CD4-positive, CD25-positive, alpha-beta regulatory T cell (primary cell): Measurements from ENCODE around the gene SMIM26. TPM values are rescaled to one million over a fixed set of nuclear protein-coding genes. Genes with fewer than 3 reads are reported as not detected.
"Not testable (repeated sequence)": the region's sequence is repeated elsewhere in the genome, so short reads cannot be mapped to it uniquely, and the experiment has no call there.

Experiments used
- ATAC-seq, 2 donors: fragments of 150-1000 bp; cut with Tn5 transposase; one replicate each; pipeline ENCODE4 v1.10.0; 2021; ENCODE audit warnings: low read depth in 2 of 2, moderate number of reproducible peaks in 2 of 2, moderate library complexity in 1 of 2
- DNase-seq, 3 donors: peaks; one replicate each; pipeline versions ENCODE4 v3.0.0 to v3.0.0-alpha.2; 2012 to 2022; ENCODE audit warnings: mixed read lengths in 1 of 3
- H3K27ac ChIP-seq: one replicate; pipeline ENCODE4 v1.7.0; 2013; ENCODE audit warnings: mild to moderate bottlenecking, low read length; ENCODE audit not compliant: insufficient read depth, poor library complexity, severe bottlenecking
- H3K27me3 ChIP-seq: one replicate; pipeline ENCODE4 v1.7.0; 2013; ENCODE audit warnings: low read length; ENCODE audit not compliant: control insufficient read depth, insufficient read depth
- H3K36me3 ChIP-seq: one replicate; pipeline ENCODE4 v1.7.0; 2013; ENCODE audit warnings: mild to moderate bottlenecking, low read length, moderate library complexity; ENCODE audit not compliant: control insufficient read depth, insufficient read depth
- H3K4me1 ChIP-seq: 2 replicates; pipeline ENCODE4 v1.7.0; 2013; ENCODE audit warnings: mild to moderate bottlenecking, low read length; ENCODE audit not compliant: insufficient read depth, control insufficient read depth, poor library complexity, severe bottlenecking
- H3K4me3 ChIP-seq: one replicate; pipeline ENCODE4 v1.7.0; 2013; ENCODE audit warnings: low read depth, mild to moderate bottlenecking, low read length, moderate library complexity
- H3K9me3 ChIP-seq, 2 experiments: 1 replicate in 1 of 2; 2 replicates in 1 of 2; pipeline ENCODE4 v1.7.0; 2013; ENCODE audit warnings: low read length in 2 of 2, mild to moderate bottlenecking in 1 of 2, moderate library complexity in 1 of 2; ENCODE audit not compliant: control insufficient read depth in 2 of 2
- H3K27ac Mint-ChIP-seq, 3 donors: one replicate each; pipeline ENCODE4 v1.8.0; 2020 to 2022; ENCODE audit warnings: mild to moderate bottlenecking in 3 of 3, mixed read lengths in 3 of 3, moderate library complexity in 2 of 3
- H3K27me3 Mint-ChIP-seq: one replicate; pipeline ENCODE4 v1.8.0; 2022; ENCODE audit warnings: mild to moderate bottlenecking, mixed read lengths
- H3K36me3 Mint-ChIP-seq: one replicate; pipeline ENCODE4 v1.8.0; 2020; ENCODE audit warnings: mixed read lengths
- H3K4me1 Mint-ChIP-seq, 4 donors: one replicate each; pipeline ENCODE4 v1.8.0; 2020 to 2022; ENCODE audit warnings: mixed read lengths in 4 of 4, mild to moderate bottlenecking in 1 of 4
- H3K4me3 Mint-ChIP-seq, 4 donors: one replicate each; pipeline ENCODE4 v1.8.0; 2020 to 2022; ENCODE audit warnings: mild to moderate bottlenecking in 4 of 4, mixed read lengths in 4 of 4, moderate library complexity in 3 of 4
- H3K9me3 Mint-ChIP-seq, 7 donors: one replicate each; pipeline ENCODE4 v1.8.0; 2020 to 2022; ENCODE audit warnings: mixed read lengths in 7 of 7, mild to moderate bottlenecking in 3 of 7, moderate library complexity in 2 of 7
- polyA plus RNA-seq, 4 donors: library from polyadenylated mRNA; unstranded; fragments of 300-500 nt; fragmentation: Illumina TruSeq; gene quantifications; one replicate each; pipeline ENCODE4 v1.2.3, GENCODE V29; 2021
- total RNA-seq: library from RNA; stranded (reverse); gene quantifications from one replicate; pipeline ENCODE4 v1.2.3, GENCODE V29; 2022

SMIM26 gene, protein sequence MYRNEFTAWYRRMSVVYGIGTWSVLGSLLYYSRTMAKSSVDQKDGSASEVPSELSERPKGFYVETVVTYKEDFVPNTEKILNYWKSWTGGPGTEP
- 46.0 TPM for total RNA-seq
- 100 to 1,000 TPM; 210 to 255 (median 244) TPM for polyA plus RNA-seq

DNA sequence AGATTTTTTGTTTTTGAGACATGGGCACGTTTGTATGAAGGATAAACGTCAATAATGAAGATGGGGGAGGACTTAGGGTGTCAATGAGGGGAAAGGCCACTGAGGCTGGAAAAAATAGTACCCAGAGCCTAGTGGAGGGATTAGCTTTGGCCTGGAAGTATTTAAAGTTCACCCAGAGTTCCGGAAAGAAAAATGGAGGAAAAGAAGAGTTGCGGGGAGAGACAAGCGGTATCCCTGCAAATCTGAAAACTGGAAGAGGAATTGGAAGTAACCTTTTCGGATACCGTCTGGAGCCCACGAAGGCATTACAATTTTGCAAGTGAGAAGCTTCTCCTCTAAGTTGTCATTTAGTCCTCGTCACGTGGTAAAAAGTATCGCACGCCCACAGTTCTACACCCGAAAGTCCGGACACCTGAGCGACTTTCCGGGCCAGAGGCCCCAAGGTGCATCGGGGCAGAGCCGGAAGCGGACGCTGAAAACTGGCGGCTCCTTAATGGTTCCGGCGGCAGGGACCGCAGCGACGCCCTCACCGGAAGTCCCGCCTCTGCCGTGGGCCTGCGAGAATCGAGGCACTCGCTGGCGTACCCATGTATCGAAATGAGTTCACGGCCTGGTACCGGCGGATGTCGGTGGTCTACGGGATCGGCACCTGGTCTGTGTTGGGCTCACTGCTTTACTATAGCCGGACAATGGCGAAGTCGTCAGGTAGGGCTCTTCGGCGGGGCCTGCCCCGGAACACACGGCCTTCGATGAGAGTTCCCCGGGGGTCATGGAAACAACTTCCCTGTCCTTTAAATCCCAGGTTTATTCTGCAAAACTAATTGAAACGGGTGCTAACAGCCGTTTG lies at the start of gene SMIM26:
SMIM26 (plus strand) TSS at position 541 of the 847 bp plus-strand sequence; CDS start at position 588, 47 bp downstream.
- peaks cover 23% of the 10 kb centered on the region for H3K36me3 ChIP-seq
- H3K27me3 ChIP-seq = no peaks in the 10 kb centered on the region
- H3K36me3 Mint-ChIP-seq = peaks cover 27% of the 10 kb centered on the region
- H3K27ac ChIP-seq = peak within 1 kb of the TSS; percentile 91
- peaks cover 0 to 2% (median 0%) of the 10 kb centered on the region in 7 donors for H3K9me3 Mint-ChIP-seq
- DNase-seq (peak; percentile 85 to 97 (median 93)), ATAC-seq (peak; percentile 99)
- peak within 1 kb of the TSS; percentile 100 for H3K27ac Mint-ChIP-seq
- peaks cover 17% of the 10 kb centered on the region for H3K4me1 ChIP-seq
- H3K4me3 ChIP-seq = peak within 1 kb of the TSS; percentile 98
- peak within 1 kb of the TSS; percentile 86 to 99 (median 96) for H3K4me3 Mint-ChIP-seq
- no peaks in the 10 kb centered on the region for H3K27me3 Mint-ChIP-seq
- no peaks in the 10 kb centered on the region for H3K9me3 ChIP-seq
- peaks cover 10 to 28% (median 16%) of the 10 kb centered on the region in 4 donors for H3K4me1 Mint-ChIP-seq

DNA sequence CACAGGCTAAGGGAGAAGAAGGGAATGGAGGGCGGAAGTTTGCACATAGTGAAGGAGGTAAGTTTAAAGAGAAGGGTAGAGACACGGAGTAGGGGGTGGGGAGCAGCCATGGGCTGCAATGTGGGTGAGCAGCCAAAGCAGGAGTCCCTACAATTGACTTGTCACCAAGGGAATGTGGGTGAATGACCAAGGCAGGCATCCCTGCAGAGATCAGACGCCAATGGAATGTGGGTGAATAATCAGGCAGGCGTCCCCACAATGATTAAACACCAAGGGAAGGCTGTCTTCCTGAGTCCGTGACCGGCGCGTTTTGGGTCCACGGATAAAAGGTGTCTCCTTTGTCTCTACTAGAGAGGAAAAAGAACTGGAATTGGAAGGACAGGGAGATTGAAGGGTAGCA lies 45.2 kb upstream of the SMIM26 start:
- not testable (repeated sequence) for H3K4me3 Mint-ChIP-seq, H3K9me3 Mint-ChIP-seq, H3K9me3 ChIP-seq, H3K4me3 ChIP-seq, ATAC-seq, H3K27me3 Mint-ChIP-seq, H3K27ac ChIP-seq, H3K27me3 ChIP-seq, DNase-seq, H3K4me1 Mint-ChIP-seq, H3K4me1 ChIP-seq
- peaks cover 34% of the 10 kb centered on the region for H3K36me3 ChIP-seq
- H3K27ac Mint-ChIP-seq = peak overlapping the region in 1 of 3 donors; percentile 46
- H3K36me3 Mint-ChIP-seq = peaks cover 22% of the 10 kb centered on the region

DNA sequence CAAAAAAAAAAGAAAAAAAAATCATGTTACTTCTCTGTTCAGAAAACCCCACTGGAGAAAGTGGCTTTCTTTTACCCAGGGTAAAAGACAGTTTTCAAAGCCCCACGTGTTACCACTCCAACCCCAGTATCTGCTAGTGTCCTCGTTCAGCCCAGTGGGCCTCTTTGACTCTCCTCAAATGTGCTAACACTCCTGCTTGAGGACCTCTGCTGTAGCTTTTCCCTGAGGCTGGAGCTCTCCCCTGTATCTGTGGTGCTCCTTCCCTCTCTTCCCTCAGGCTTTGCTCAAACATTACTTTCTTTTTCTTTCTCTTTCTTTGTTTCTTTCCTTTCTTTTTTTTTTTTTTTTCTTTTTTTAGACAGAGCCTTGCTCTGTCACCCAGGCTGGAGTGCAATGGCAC lies 44.2 kb upstream of the SMIM26 start:
- no peaks in the 10 kb centered on the region for H3K9me3 Mint-ChIP-seq
- no peaks in the 10 kb centered on the region for H3K27me3 Mint-ChIP-seq
- Histone ChIP-seq H3K36me3 (peaks cover 44% of the 10 kb centered on the region), H3K4me3 (no peak overlapping the region), H3K27ac (no peak overlapping the region), H3K9me3 (no peaks in the 10 kb centered on the region), H3K27me3 (no peaks in the 10 kb centered on the region), H3K4me1 (no peaks in the 10 kb centered on the region)
- H3K36me3 Mint-ChIP-seq = peaks cover 27% of the 10 kb centered on the region
- no peaks in the 10 kb centered on the region for H3K4me1 Mint-ChIP-seq
- H3K27ac Mint-ChIP-seq = no peak overlapping the region
- ATAC-seq = no peak
- no peak for DNase-seq
- no peak overlapping the region for H3K4me3 Mint-ChIP-seq

DNA sequence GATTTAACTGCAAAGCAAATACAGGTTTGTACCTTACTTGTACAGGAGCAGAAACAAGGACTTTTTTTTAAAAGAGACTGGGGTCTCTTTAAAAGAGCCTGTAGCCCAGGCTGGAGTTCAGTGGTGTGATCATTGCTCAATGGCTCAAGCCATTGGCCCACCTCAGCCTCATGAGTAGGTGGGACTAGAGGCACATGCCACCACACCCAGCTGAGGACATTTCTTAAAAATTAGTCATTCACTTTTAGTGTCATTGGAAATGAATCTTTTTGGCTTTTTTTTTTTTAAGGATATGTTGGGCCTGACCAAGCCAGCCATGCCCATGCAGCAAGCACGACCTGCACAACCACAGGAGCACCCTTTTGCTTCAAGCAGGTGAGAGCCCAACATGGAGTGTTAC lies 42.6 kb upstream of the SMIM26 start:
- H3K36me3 ChIP-seq = peaks cover 59% of the 10 kb centered on the region
- no peaks in the 10 kb centered on the region for H3K9me3 Mint-ChIP-seq
- no peak for ATAC-seq
- H3K4me3 Mint-ChIP-seq = no peak overlapping the region
- H3K27me3 ChIP-seq = no peaks in the 10 kb centered on the region
- no peak for DNase-seq
- H3K27me3 Mint-ChIP-seq = no peaks in the 10 kb centered on the region
- H3K36me3 Mint-ChIP-seq = peaks cover 41% of the 10 kb centered on the region
- H3K9me3 ChIP-seq = no peaks in the 10 kb centered on the region
- no peak overlapping the region for H3K27ac ChIP-seq
- H3K4me1 Mint-ChIP-seq = no peaks in the 10 kb centered on the region
- no peak overlapping the region for H3K4me3 ChIP-seq
- peak overlapping the region in 1 of 3 donors; percentile 48 for H3K27ac Mint-ChIP-seq
- no peaks in the 10 kb centered on the region for H3K4me1 ChIP-seq

DNA sequence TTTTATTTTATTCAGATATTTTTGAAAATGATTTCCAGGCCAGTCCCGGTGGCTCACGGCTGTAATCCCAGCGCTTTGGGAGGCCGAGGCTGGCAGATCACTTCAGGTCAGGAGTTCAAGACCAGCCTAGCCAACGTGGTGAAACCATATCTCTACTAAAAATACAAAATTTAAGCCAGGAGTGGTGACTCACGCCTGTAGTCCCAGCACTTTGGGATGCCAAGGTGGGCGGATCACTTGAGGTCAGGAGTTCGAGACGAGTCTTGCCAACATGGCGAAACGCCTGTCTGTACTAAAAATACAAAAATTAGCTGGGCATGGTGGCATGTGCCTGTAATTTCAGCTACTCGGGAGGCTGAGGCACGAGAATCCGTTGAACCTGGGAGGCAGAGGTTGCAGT lies 40.5 kb upstream of the SMIM26 start:
- peaks cover 50% of the 10 kb centered on the region for H3K36me3 Mint-ChIP-seq
- H3K4me3 ChIP-seq, H3K27ac Mint-ChIP-seq, H3K27me3 ChIP-seq, DNase-seq, H3K4me3 Mint-ChIP-seq, ATAC-seq, H3K4me1 ChIP-seq, H3K4me1 Mint-ChIP-seq, H3K9me3 ChIP-seq, H3K27ac ChIP-seq, H3K9me3 Mint-ChIP-seq, H3K27me3 Mint-ChIP-seq: not testable (repeated sequence)
- peaks cover 74% of the 10 kb centered on the region for H3K36me3 ChIP-seq

DNA sequence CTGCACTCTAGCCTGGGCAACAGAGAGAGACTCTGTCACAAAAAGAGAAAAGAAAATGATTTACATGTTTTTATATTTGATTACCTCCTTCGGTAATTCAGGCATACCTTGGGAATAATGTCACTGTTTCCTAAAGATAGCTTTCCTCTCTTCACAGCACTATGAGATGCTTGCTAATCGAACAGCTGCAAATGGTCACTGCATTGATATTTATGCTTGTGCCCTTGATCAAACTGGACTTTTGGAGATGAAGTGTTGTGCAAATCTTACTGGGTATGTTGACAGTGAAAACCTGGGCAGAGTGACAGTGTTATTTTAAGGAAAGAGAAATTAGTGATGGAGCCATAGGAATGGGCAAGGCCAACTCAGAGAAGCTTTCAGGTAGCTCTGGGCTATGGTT lies 39.9 kb upstream of the SMIM26 start:
- Mint-ChIP-seq H3K27me3 (no peaks in the 10 kb centered on the region), H3K27ac (no peak overlapping the region), H3K4me1 (no peaks in the 10 kb centered on the region), H3K9me3 (no peaks in the 10 kb centered on the region), H3K4me3 (no peak overlapping the region), H3K36me3 (peaks cover 56% of the 10 kb centered on the region)
- ATAC-seq (no peak), DNase-seq (no peak)
- H3K36me3 ChIP-seq = peaks cover 80% of the 10 kb centered on the region
- H3K9me3 ChIP-seq = no peaks in the 10 kb centered on the region
- H3K27ac ChIP-seq = no peak overlapping the region
- H3K27me3 ChIP-seq = no peaks in the 10 kb centered on the region
- H3K4me1 ChIP-seq = no peaks in the 10 kb centered on the region
- no peak overlapping the region for H3K4me3 ChIP-seq

DNA sequence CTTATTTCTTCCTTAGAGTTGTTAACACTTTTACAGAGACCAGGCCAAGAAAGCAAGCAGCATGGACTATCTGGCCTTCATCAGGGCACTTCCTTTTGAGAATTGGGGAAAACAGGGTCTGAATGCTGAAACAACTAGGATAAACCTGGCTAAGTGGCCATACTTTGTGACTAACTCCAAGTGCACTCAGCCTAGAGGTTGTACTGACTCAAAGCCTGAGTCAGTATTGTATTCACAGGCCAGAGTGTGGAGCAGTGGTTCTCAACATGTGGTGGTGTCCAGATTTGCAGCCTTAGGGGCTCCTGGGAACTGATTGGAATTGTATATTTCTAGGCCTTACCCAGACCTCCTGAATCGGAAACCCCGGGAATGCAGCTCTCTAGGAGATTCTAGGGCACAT lies 39.4 kb upstream of the SMIM26 start:
- H3K4me3 ChIP-seq = no peak overlapping the region
- H3K27me3 ChIP-seq = no peaks in the 10 kb centered on the region
- H3K36me3 Mint-ChIP-seq = peaks cover 61% of the 10 kb centered on the region
- H3K27ac ChIP-seq = no peak overlapping the region
- H3K9me3 ChIP-seq = no peaks in the 10 kb centered on the region
- DNase-seq = no peak
- no peak for ATAC-seq
- H3K27ac Mint-ChIP-seq = no peak overlapping the region
- H3K4me1 ChIP-seq = no peaks in the 10 kb centered on the region
- peaks cover 85% of the 10 kb centered on the region for H3K36me3 ChIP-seq
- H3K27me3 Mint-ChIP-seq = no peaks in the 10 kb centered on the region
- H3K4me3 Mint-ChIP-seq = no peak overlapping the region
- no peaks in the 10 kb centered on the region for H3K4me1 Mint-ChIP-seq
- H3K9me3 Mint-ChIP-seq = no peaks in the 10 kb centered on the region

DNA sequence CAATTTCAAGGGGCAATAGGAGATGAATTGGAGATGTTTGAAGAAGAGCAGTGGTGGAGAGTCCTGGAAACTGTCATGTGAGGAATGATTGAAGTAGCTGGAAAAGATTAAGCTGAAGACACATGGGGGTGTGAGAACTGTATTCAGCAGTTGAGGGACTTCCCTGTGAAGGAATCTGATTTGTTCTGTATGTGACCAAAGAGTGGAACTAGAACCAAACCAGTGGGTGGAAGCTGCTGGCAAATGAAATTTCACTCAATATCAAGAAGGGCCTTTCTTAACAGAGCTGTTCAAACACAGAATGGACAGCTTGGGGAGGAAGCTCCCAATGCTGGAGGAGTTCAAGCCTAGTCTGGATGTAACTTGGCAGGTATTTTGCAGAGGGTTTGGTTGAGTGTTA lies 38.2 kb upstream of the SMIM26 start:
- Mint-ChIP-seq H3K9me3 (no peaks in the 10 kb centered on the region), H3K27me3 (no peaks in the 10 kb centered on the region), H3K4me1 (no peaks in the 10 kb centered on the region), H3K4me3 (peak overlapping the region in 1 of 4 donors; percentile 18), H3K27ac (peak overlapping the region in 2 of 3 donors; percentile 2 to 92), H3K36me3 (peaks cover 60% of the 10 kb centered on the region)
- Histone ChIP-seq H3K27ac (no peak overlapping the region), H3K27me3 (no peaks in the 10 kb centered on the region), H3K4me3 (no peak overlapping the region), H3K9me3 (no peaks in the 10 kb centered on the region), H3K36me3 (peaks cover 94% of the 10 kb centered on the region), H3K4me1 (no peaks in the 10 kb centered on the region)
- DNase-seq (no peak), ATAC-seq (no peak)
